K562 (cell line): Measurements from ENCODE around the gene GFRA3. TPM values are rescaled to one million over a fixed set of nuclear protein-coding genes. Genes with fewer than 3 reads are reported as not detected.

Experiments used
- ATAC-seq: fragments of 200-7000 bp; cut with Tn5 transposase; 3 replicates; pipeline ENCODE4 v1.9.1; 2020; ENCODE audit warnings: moderate library complexity
- BruUV-seq: library from RNA; stranded (reverse); fragments of 400-500 nt; replicated peaks from 2 replicates; lab custom pipeline; 2021; lab: Mats Ljungman, UMichigan
- CTCF ChIA-PET: fragments of 300-600 bp; formaldehyde crosslinking; extraction: SDS; loops from one replicate; lab custom pipeline; 2021; ENCODE audit warnings: low intra/inter-chr PET ratio; lab: Yijun Ruan, JAX
- POLR2A ChIA-PET: fragments of 300-600, 350-650 bp; sonication (Branson Sonifier 250); formaldehyde crosslinking; extraction: SDS; loops from one replicate; lab custom pipeline; 2021; ENCODE audit warnings: antibody characterized with exemption, inconsistent platforms; lab: Yijun Ruan, JAX
- DNase-seq, 4 experiments: peaks; one replicate each; pipeline versions ENCODE4 v3.0.0 to v3.0.0-alpha.2; 2011 to 2018; ENCODE audit warnings: low spot score in 3 of 4, mixed read lengths in 3 of 4; ENCODE audit errors: extremely low read depth in 1 of 4
- FAIRE-seq: peaks from 2 replicates; lab custom pipeline; 2011; peaks lifted over from hg19 to GRCh38; lab: Jason Lieb, UNC
- H2AFZ ChIP-seq: 2 replicates; pipeline ENCODE4 v1.6.0; 2011; ENCODE audit warnings: low read depth, low read length, control low read depth, inconsistent platforms
- H3K27ac ChIP-seq: fragments of 200-600 bp; 3 replicates; pipeline ENCODE4 v1.8.0; 2011; ENCODE audit warnings: low read depth, mild to moderate bottlenecking, control low read depth, inconsistent platforms, low read length, moderate library complexity, mixed read lengths; ENCODE audit errors: extremely low read depth
- H3K27me3 ChIP-seq, 2 experiments: fragments of 300-600 bp in 1 of 2; 2 replicates in 1 of 2; 3 replicates in 1 of 2; pipeline versions ENCODE4 v1.6.0 to v1.8.0; 2011; ENCODE audit warnings: inconsistent platforms in 2 of 2, low read length in 2 of 2, mild to moderate bottlenecking in 1 of 2, mixed read lengths in 1 of 2, moderate library complexity in 1 of 2; ENCODE audit not compliant: control insufficient read depth in 2 of 2, insufficient read depth in 2 of 2
- H3K36me3 ChIP-seq: fragments of 300-600 bp; 3 replicates; pipeline ENCODE4 v1.8.0; 2011; ENCODE audit warnings: mild to moderate bottlenecking, low read length, inconsistent platforms; ENCODE audit not compliant: control insufficient read depth, insufficient read depth
- H3K4me1 ChIP-seq, 2 experiments: fragments of 200-600 bp in 1 of 2; replicated peaks in 1 of 2; 2 replicates in 1 of 2; 3 replicates in 1 of 2; pipeline versions ENCODE4 v1.5.1 to v1.8.0; 2011; ENCODE audit warnings: inconsistent platforms in 2 of 2, low read length in 2 of 2, mild to moderate bottlenecking in 1 of 2, mixed read lengths in 1 of 2, moderate library complexity in 1 of 2; ENCODE audit not compliant: control insufficient read depth in 2 of 2, insufficient read depth in 2 of 2
- H3K4me2 ChIP-seq: 2 replicates; pipeline ENCODE4 v1.6.1; 2011; ENCODE audit warnings: low read length, control low read depth, inconsistent platforms, mixed read lengths; ENCODE audit not compliant: insufficient read depth
- H3K4me3 ChIP-seq: fragments of 200-600 bp; sonication (generic), shearing (Covaris generic); 2 replicates; pipeline ENCODE4 v1.5.1; 2016; ENCODE audit warnings: control low read depth, inconsistent platforms
- H3K79me2 ChIP-seq: fragments of 200-600 bp; 3 replicates; pipeline ENCODE4 v1.8.0; 2011; ENCODE audit warnings: low read length, inconsistent platforms; ENCODE audit not compliant: control insufficient read depth, insufficient read depth
- H3K9ac ChIP-seq, 2 experiments: 2 replicates each; pipeline versions ENCODE4 v1.6.0 to v1.6.1; 2011; ENCODE audit warnings: low read depth in 2 of 2, low read length in 2 of 2, control low read depth in 1 of 2, inconsistent platforms in 1 of 2, mild to moderate bottlenecking in 1 of 2, mixed read lengths in 1 of 2; ENCODE audit not compliant: insufficient read depth in 1 of 2
- H3K9me1 ChIP-seq: one replicate; pipeline ENCODE4 v1.6.0; 2011; ENCODE audit warnings: inconsistent platforms, mild to moderate bottlenecking, low read length, moderate library complexity; ENCODE audit not compliant: control insufficient read depth, insufficient read depth
- H3K9me3 ChIP-seq: replicated peaks from 2 replicates; pipeline ENCODE4 v1.5.1; 2011; ENCODE audit warnings: low read depth, low read length, inconsistent platforms; ENCODE audit not compliant: control insufficient read depth, insufficient read depth
- H4K20me1 ChIP-seq: replicated peaks from 2 replicates; pipeline ENCODE4 v1.6.1; 2011; ENCODE audit warnings: low read length, inconsistent platforms, mixed read lengths; ENCODE audit not compliant: control insufficient read depth, insufficient read depth
- ARID3B ChIP-seq: fragments of 250-450 bp; sonication (Bioruptor Pico); IDR thresholded peaks from 2 replicates; pipeline ENCODE4 v1.4.0; 2020; ENCODE audit warnings: borderline replicate concordance
- BHLHE40 ChIP-seq: IDR thresholded peaks from 2 replicates; pipeline ENCODE4 v1.6.1; 2011; ENCODE audit warnings: low read length, improper control_type of control experiment
- CBFA2T3 ChIP-seq: fragments of 450-650 bp; IDR thresholded peaks from 2 replicates; pipeline ENCODE4 v1.6.1; 2017
- CBX3 ChIP-seq, 2 experiments: IDR thresholded peaks; 1 replicate in 1 of 2; 2 replicates in 1 of 2; pipeline ENCODE4 v1.6.1; 2012; ENCODE audit warnings: inconsistent platforms in 2 of 2, low read length in 2 of 2, borderline replicate concordance in 1 of 2, control low read depth in 1 of 2
- E4F1 ChIP-seq: fragments of 250-450 bp; sonication (Bioruptor Pico); IDR thresholded peaks from 2 replicates; pipeline ENCODE4 v1.5.0; 2021; ENCODE audit warnings: mild to moderate bottlenecking, borderline replicate concordance
- ERF ChIP-seq: fragments of 450-650 bp; formaldehyde crosslinking; IDR thresholded peaks from 2 replicates; pipeline ENCODE4 v1.4.0; 2020; ENCODE audit warnings: mild to moderate bottlenecking, mixed read lengths
- GABPA ChIP-seq: fragments of 200-800 bp; sonication (Bioruptor generic); conservative IDR thresholded peaks from 2 replicates; pipeline ENCODE4 v1.6.1; 2016; ENCODE audit warnings: low read depth, missing genetic modification characterization, missing compliant biosample characterization
- NCOA1 ChIP-seq: fragments of 450-650 bp; IDR thresholded peaks from 2 replicates; pipeline ENCODE4 v1.6.1; 2016; ENCODE audit warnings: low read depth
- PCBP1 ChIP-seq: fragments of 200-400 bp; formaldehyde crosslinking; IDR thresholded peaks from 2 replicates; pipeline ENCODE4 v1.6.1; 2018; ENCODE audit warnings: mild to moderate bottlenecking, low read depth, low read length; ENCODE audit not compliant: poor library complexity, severe bottlenecking
- RBM17 ChIP-seq: fragments of 200-400 bp; formaldehyde crosslinking; IDR thresholded peaks from 2 replicates; pipeline ENCODE4 v1.6.1; 2017; ENCODE audit warnings: low read depth, mild to moderate bottlenecking, low read length, borderline replicate concordance
- ZKSCAN1 ChIP-seq: fragments of 150-350 bp; IDR thresholded peaks from 2 replicates; pipeline ENCODE4 v1.6.1; 2016; ENCODE audit warnings: low read depth, low read length
- ZNF431 ChIP-seq: sonication (generic); formaldehyde crosslinking; IDR thresholded peaks from 2 replicates; pipeline ENCODE4 v1.8.0; 2022; ENCODE audit warnings: mild to moderate bottlenecking, missing genetic modification reagents
- ZNF766 ChIP-seq: fragments of 200-800 bp; sonication (Bioruptor generic); conservative IDR thresholded peaks from 2 replicates; pipeline ENCODE4 v1.6.1; 2016; ENCODE audit warnings: missing genetic modification characterization, missing compliant biosample characterization
- WGBS: fragments of 100-300 bp; shearing (Covaris generic); methylation state at CpG from one replicate; pipeline ENCODE4 v1.1.6; 2016; ENCODE audit warnings: low coverage, mixed read lengths; ENCODE audit not compliant: insufficient coverage; ENCODE audit errors: missing lambda C conversion rate; 5-methylcytosine and 5-hydroxymethylcytosine counted together
- in situ Hi-C: fragments of 300-500 bp; cut with MboI; formaldehyde crosslinking; loops from 4 replicates; pipeline ENCODE4 v1.15.0; 2018; ENCODE audit warnings: inconsistent platforms, mixed read lengths
- intact Hi-C: fragments of 100-400 bp; cut with micrococcal nuclease; formaldehyde crosslinking; loops from 2 replicates; pipeline ENCODE4 v1.14.2; 2022
- polyA plus RNA-seq, 8 experiments: library from polyadenylated mRNA; depleted of rRNA in 4 of 8; stranded (reverse) in 5 of 8; unstranded in 3 of 8; fragments of >200 nt; fragmentation: Nextera tagmentation in 2 of 8; fragmentation: Illumina TruSeq in 1 of 8; extraction: Ambion mirVana in 2 of 8; extraction: Trizol in 1 of 8; gene quantifications; 2 replicates each; pipeline versions ENCODE4 v1.2.1 to v1.2.3, GENCODE V29; 2011 to 2014; ENCODE audit warnings: inconsistent platforms in 1 of 8, missing spikeins in 1 of 8
- total RNA-seq, 7 experiments: library from RNA; depleted of rRNA in 6 of 7; stranded (reverse); fragments of >200 nt in 6 of 7; fragmentation: Illumina TruSeq in 2 of 7; extraction: Trizol in 2 of 7; gene quantifications; 2 replicates each; pipeline versions ENCODE4 v1.2.1 to v1.2.3, GENCODE V29; 2011 to 2021; ENCODE audit warnings: low replicate concordance in 1 of 7

GFRA3 gene
- total and polyA plus RNA-seq, 9 of the 15 experiments (the other 6 are each of a cell fraction or from before 2014, with no cell fraction given), result 0.05 to 0.09 (median 0.08) TPM; not detected in 6

- H4K20me1 ChIP-seq, result no peaks in the 10 kb centered on the region
- H3K4me3 ChIP-seq, result no peak overlapping the region
- in situ Hi-C loops (no loop called here), intact Hi-C loops (no loop called here)
- H3K36me3 ChIP-seq, result no peaks in the 10 kb centered on the region
- TF ChIP-seq GABPA (tag) (no peak), ZKSCAN1 (peak; percentile 84)
- no peak overlapping the region for H3K9ac ChIP-seq
- ATAC-seq (0 out of 3 replicates have a peak, but pooled peaks have one; percentile 17), FAIRE-seq (no peak), DNase-seq (peak in 1 of 4 experiments; percentile 16)
- no peak overlapping the region for H2AFZ ChIP-seq
- peaks cover 4 to 5% of the 10 kb centered on the region in 2 experiments; a peak in 2 of 5 replicates for H3K4me1 ChIP-seq
- H3K27me3 ChIP-seq, result peaks cover 0 to 5% of the 10 kb centered on the region in 2 experiments; a peak in 2 of 5 replicates
- ChIA-PET POLR2A (interaction anchor here (0.9 kb wide), 1 partner anchor 19 kb away, joined by 3 read pairs; no protein-coding TSS in a partner anchor), CTCF (no interaction called here)
- 0 out of 2 replicates have a peak, but pooled peaks cover 3% of the 10 kb centered on the region for H3K9me3 ChIP-seq
- no peak overlapping the region for H3K4me2 ChIP-seq
- no peak overlapping the region for H3K27ac ChIP-seq
- BruUV-seq, result no TSS peak
- no peaks in the 10 kb centered on the region for H3K9me1 ChIP-seq
- no peaks in the 10 kb centered on the region for H3K79me2 ChIP-seq
Measured at GRCh38 chr5:138230261-138230660, 44.2 kb downstream of the GFRA3 start.

GRCh38 chr5:138229387-138229786 is 45.0 kb downstream of the GFRA3 start:
- no peak overlapping the region for H2AFZ ChIP-seq
- in situ Hi-C loops, result no loop called here
- no peak for DNase-seq
- no peaks in the 10 kb centered on the region for H3K9me1 ChIP-seq
- no peaks in the 10 kb centered on the region for H3K36me3 ChIP-seq
- 39% methylated on average over 6 of the region's 6 CpGs for WGBS
- ChIA-PET CTCF (no interaction called here), POLR2A (interaction anchor here (0.9 to 1.5 kb wide), 2 partner anchors 20 to 110 kb away, joined by 3 read pairs; no protein-coding TSS in a partner anchor)
- no peak for FAIRE-seq
- no peaks in the 10 kb centered on the region for H3K79me2 ChIP-seq
- intact Hi-C loops, result no loop called here
- H3K27me3 ChIP-seq, result peaks cover 0 to 5% of the 10 kb centered on the region in 2 experiments; a peak in 2 of 5 replicates
- no peak overlapping the region for H3K4me3 ChIP-seq
- no peak overlapping the region for H3K4me2 ChIP-seq
- H3K9ac ChIP-seq, result no peak overlapping the region
- H4K20me1 ChIP-seq, result no peaks in the 10 kb centered on the region
- no peak overlapping the region for H3K27ac ChIP-seq
- peaks cover 4 to 5% of the 10 kb centered on the region in 2 experiments; a peak in 2 of 5 replicates for H3K4me1 ChIP-seq
- H3K9me3 ChIP-seq, result 0 out of 2 replicates have a peak, but pooled peaks cover 3% of the 10 kb centered on the region
- ATAC-seq, result no peak
- no TSS peak for BruUV-seq
- TF ChIP-seq RBM17 (no peak), PCBP1 (no peak), ZNF431 (CRISPR knock-in tag) (no peak), CBX3 (IDR thresholded peaks at IDR 0.05; ENCODE audit: borderline replicate concordance in 1 of 2, low read length in 2 of 2) (no peak), CBFA2T3 (no peak), NCOA1 (no peak), E4F1 (CRISPR knock-in tag) (no peak), BHLHE40 (no peak), ERF (CRISPR knock-in tag) (no peak), ZNF766 (no peak), ARID3B (CRISPR knock-in tag) (no peak)
